HL-60/S4 (cell line): Measurements from ENCODE around the gene SIPA1L3.

Source experiments
- in situ Hi-C: fragments of 300-500 bp; cut with MboI; formaldehyde crosslinking; loops from 2 replicates; pipeline ENCODE4 v1.14.3; 2022; ENCODE audit warnings: low sequenced_read_pairs

Gene SIPA1L3

DNA sequence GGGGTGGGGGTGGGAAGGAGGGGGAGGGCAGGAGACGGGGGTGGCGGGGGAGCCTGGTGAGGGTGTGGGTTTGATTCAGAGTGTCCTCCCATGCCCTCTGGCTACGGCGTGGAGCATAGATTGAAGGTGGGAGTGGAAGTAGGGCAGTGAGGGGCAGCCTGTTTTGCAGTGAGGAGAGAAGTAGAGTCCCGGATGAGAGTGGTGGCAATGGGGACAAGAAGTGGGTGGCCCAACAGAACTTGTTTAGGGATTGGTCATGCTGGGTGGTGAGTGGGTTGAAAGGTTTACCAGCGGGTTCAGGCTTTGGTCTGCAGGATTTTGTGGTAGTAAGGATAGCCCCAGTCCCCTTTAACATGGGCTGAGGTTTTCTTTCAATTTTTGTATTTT, 35.5 kb downstream of the SIPA1L3 start:
- in situ Hi-C loops, result no loop called here

GRCh38 chr19:37943480-37943879, 36.5 kb downstream of the SIPA1L3 start:
- in situ Hi-C loops, result no loop called here

DNA sequence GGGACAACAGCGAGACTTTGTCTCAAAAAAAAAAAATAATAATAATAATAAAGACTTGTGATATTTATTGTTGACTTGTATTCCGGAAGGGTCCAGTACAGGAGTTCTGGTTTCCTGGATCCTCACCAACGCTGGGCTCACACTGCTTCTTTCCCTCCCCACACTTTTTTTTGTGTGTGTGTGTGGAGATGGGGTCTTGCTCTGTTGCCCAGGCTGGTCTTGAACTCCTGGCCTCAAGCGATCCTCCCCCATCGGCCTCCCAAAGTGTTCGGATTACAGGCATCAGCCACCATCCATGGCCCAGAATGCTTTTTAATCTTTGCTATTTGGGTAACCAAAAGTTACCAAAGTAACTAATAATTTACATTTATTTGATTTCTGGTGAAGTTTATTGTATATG, 39.1 kb downstream of the SIPA1L3 start:
- in situ Hi-C loops, result no loop called here

DNA sequence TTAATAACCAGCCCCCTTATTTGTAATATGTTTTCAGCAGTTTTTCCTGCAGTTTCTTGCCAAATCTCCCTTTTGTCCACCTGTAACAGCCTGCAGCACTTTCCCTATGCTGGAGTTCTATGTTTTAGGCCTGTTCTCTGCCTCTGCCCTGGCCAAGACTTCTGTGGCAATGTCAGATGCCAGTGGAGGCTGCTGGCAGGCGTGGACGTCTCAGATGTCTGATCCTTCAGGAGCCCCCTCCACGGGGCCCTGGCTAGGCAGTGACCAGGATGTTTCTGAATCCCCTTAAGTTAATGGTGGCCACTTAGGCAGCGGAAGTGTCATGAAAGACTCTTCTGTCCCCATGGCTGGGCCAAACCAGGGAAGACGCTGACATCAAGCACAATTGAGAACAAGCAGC, 40.8 kb downstream of the SIPA1L3 start:
- in situ Hi-C loops, result no loop called here

DNA sequence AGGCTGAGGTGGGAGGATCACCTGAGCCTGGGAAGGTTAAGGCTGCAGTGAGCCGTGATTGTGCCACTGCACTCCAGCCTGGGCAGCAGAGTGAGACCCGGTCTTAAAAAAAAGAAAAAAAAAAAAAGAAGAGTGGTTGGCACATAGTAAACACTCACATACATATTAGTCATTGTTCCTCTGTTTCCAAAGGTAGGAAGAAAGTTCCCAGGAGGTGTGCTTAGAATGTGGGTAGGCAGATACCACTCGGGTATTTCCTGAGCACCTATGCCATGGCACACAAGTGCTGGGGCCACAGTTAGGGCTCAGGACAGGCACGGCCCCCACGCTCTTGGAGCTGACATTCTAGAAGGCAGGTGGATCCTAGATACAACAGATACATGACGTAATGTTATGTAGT, 41.4 kb downstream of the SIPA1L3 start:
- in situ Hi-C loops, result no loop called here

DNA sequence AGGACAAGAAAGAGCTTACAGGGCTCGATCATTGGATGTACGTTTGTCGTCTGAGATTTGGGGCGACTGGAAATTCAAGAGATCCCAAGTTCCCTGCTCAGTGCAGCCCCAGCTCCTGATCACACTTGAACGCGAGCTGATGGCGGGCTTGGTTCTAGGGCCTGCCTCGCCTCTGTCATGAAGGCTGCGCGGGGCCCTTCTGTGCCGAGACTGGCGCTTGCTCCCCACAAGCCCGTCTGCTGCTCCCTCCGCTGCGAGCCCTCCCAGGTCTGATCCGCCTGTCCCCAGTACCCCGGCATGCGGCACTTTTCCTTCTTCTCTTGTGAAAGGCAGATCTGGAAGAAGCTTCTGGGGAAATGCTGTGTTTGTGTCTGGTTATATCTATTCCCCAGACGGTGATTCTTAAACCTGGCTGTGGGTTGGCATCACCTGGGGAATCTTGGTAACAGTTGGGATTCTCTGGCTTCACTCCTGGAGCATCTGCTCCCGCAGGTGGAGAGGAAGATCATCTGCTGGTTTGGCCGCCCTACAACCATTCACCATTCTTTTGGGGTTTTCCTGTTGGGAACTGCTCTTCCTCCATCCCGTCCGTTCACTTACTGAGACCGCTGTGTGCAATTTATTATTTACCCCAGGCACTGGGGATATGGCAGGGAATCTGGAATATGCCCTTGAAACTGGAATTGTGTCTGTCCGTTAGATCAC, 43.6 kb downstream of the SIPA1L3 start:
- in situ Hi-C loops, result no loop called here

- in situ Hi-C loops, result no loop called here
Measured at GRCh38 chr19:37951816-37952210, 44.8 kb downstream of the SIPA1L3 start.

- in situ Hi-C loops, result no loop called here
Measured at GRCh38 chr19:37953171-37953917, 46.3 kb downstream of the SIPA1L3 start.

DNA sequence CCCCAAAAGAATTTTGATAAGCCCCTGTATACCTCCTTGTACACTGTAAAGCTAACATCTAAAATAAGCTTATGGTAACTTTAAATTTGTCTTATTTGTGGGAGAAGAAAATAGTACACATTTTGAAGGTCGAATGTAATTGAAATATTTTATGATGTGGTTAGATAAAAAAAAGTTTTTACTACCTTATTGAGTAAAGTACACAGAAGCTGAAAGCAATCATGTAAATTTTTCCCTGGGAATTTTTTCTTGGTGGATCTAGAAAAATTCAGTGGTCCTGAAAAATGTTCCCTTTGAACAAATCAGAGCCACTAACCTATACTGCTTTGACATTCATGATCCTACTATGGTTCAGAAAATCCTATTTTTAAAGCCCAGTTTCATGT, 46.9 kb downstream of the SIPA1L3 start:
- in situ Hi-C loops, result no loop called here

GRCh38 chr19:37954421-37954874, 47.4 kb downstream of the SIPA1L3 start:
- in situ Hi-C loops, result no loop called here

GRCh38 chr19:37955986-37956385, 49.0 kb downstream of the SIPA1L3 start:
- in situ Hi-C loops, result no loop called here

- in situ Hi-C loops, result no loop called here
Measured at GRCh38 chr19:37957176-37957575, 50.2 kb downstream of the SIPA1L3 start.

GRCh38 chr19:37959665-37960114, 52.7 kb downstream of the SIPA1L3 start:
- in situ Hi-C loops, result no loop called here

DNA sequence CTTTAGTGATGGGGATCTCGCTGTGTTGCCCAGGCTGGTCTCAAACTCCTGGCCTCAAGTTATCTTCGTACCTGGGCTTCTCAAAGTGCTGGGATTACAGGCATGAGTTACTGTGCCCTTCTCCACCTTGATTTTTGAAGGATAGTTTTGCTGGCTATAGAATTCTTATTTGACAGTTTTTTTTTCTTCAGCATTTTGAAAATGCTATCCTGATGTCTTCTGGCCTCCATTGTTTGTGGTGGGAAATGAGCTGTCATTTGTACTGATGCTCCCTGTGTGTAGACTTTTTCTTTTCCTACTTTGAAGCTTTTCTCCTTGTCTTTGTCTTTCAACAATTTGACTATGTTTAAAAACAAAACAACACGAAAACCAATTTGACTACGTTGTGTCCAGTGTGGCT, 54.2 kb downstream of the SIPA1L3 start:
- in situ Hi-C loops, result no loop called here

GRCh38 chr19:37963190-37963936, 56.4 kb downstream of the SIPA1L3 start:
- in situ Hi-C loops, result no loop called here

GRCh38 chr19:37964109-37964508, 57.1 kb downstream of the SIPA1L3 start:
- in situ Hi-C loops, result no loop called here

- in situ Hi-C loops, result no loop called here
Measured at GRCh38 chr19:37966211-37966661, 59.2 kb downstream of the SIPA1L3 start.

DNA sequence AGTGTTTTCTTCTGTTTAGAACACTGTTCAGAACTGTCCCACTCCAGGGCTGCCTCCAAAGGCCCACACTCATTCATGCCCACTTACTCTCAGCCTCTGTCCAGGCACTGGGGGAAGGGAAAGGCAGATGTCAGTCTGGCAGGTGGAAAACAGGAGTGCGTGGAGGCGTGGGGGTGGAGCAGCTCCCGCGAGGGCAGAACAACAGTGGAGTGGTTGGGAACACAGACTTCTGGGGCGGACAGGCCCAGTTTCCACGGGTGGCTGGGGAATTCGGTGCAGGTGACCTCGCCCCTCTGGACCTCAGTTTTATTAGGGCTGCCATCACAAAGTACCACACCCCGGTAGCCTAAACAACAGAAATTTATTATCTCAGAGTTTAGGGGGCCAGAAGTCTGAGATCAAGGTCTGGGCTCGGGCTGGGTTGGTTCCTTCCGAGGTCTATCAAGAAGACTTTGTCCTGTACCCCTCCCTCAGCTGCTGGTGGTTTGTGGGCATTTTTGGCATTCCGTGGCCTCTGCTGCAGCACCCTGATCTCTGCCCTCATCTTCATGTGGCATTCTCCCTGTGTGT, 59.7 kb downstream of the SIPA1L3 start:
- in situ Hi-C loops, result no loop called here

DNA sequence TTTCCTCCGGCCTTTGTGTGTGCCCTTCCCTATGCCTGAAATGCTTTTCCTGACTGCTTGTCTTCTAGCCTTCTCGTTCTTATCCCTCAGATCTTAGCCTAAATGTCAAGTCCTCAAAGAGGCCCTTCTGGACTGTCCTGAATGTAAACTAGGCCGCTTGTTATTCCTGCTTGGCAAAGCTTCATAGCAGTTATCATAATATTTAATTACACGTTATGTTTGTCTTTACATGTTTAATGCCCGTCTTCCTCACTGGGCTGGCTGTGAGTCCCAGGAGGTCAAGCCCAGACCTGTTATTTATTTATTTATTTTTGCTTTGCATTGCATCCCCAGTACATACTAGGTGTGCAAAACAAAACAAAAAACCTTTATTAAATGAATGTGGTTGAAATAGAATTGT, 62.7 kb downstream of the SIPA1L3 start:
- in situ Hi-C loops, result no loop called here

DNA sequence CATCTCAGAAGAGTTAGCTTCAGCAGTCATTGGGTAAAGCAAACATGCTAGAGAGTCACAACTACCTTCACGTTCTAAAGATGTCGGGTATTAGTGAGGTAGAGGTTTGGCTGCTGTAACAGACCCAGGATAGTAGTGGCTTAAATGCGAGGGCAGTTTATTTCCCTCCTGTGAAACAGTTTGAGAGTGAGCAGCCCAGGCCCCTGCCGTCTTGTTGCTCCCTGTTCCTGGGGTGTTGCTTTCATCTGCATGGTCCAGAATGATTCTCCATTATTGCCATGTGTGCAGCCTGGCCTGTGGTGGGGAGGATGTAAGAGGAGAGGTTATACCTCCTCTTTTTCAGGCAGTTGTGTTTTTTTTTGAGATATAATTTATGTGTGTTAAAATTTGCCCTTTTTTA, 63.7 kb downstream of the SIPA1L3 start:
- in situ Hi-C loops, result no loop called here

- in situ Hi-C loops, result no loop called here
Measured at GRCh38 chr19:37972803-37973202, 65.8 kb downstream of the SIPA1L3 start.
